ENCODE measurements around the gene LRRC51. TPM values are rescaled to one million over a fixed set of nuclear protein-coding genes. Genes with fewer than 3 reads are reported as not detected.
"Not testable (repeated sequence)": the region's sequence is repeated elsewhere in the genome, so short reads cannot be mapped to it uniquely, and the experiment has no call there.

LRRC51 gene
- total RNA-seq, 2 donors from 2014 or later, result 8.0 to 9.5 TPM

GRCh38 chr11:72140661-72141060 lies 60.0 kb downstream of the LRRC51 start:
- no peaks in the 10 kb centered on the region for H3K9me3 ChIP-seq (ENCODE audit: control insufficient read depth, low read length)
- no peak overlapping the region for H3K9ac ChIP-seq (ENCODE audit: extremely low read depth, low read length, poor library complexity, severe bottlenecking)
- no peak overlapping the region for H3K4me3 ChIP-seq (ENCODE audit: low read length)
- H3K36me3 ChIP-seq (ENCODE audit: control insufficient read depth, insufficient read depth, low read length), result no peaks in the 10 kb centered on the region
- H3K4me1 ChIP-seq (ENCODE audit: control insufficient read depth, insufficient read depth, low read length), result no peaks in the 10 kb centered on the region
- H3K27me3 ChIP-seq (ENCODE audit: control insufficient read depth, insufficient read depth, low read length, poor library complexity, severe bottlenecking), result no peaks in the 10 kb centered on the region
- Mint-ChIP-seq H3K4me1 (no peaks in the 10 kb centered on the region), H3K36me3 (ENCODE audit: low read depth) (no peaks in the 10 kb centered on the region), H3K4me3 (no peak overlapping the region), H3K27ac (no peak overlapping the region), H3K9me3 (no peaks in the 10 kb centered on the region), H3K27me3 (ENCODE audit: insufficient read depth) (peaks cover 21% of the 10 kb centered on the region)
- 90 to 100% methylated on average over 1 to 2 of the region's 2 CpGs for WGBS, 2 experiments (ENCODE audit: insufficient coverage in 1 of 2, insufficient read length in 1 of 2)
- TF ChIP-seq CTCF (conservative IDR thresholded peaks at IDR 0.05), result no peak
- no peak for DNase-seq
- no peak overlapping the region for H3K27ac ChIP-seq (ENCODE audit: low read depth, low read length)

- Histone ChIP-seq H3K9me3 (ENCODE audit: control insufficient read depth, low read length) (no peaks in the 10 kb centered on the region), H3K4me3 (ENCODE audit: low read length) (no peak overlapping the region), H3K4me1 (ENCODE audit: control insufficient read depth, insufficient read depth, low read length) (no peaks in the 10 kb centered on the region), H3K36me3 (ENCODE audit: control insufficient read depth, insufficient read depth, low read length) (no peaks in the 10 kb centered on the region), H3K27ac (ENCODE audit: low read depth, low read length) (no peak overlapping the region), H3K9ac (ENCODE audit: extremely low read depth, low read length, poor library complexity, severe bottlenecking) (no peak overlapping the region), H3K27me3 (ENCODE audit: control insufficient read depth, insufficient read depth, low read length, poor library complexity, severe bottlenecking) (no peaks in the 10 kb centered on the region)
- DNase-seq, result no peak
- TF ChIP-seq CTCF (conservative IDR thresholded peaks at IDR 0.05), result no peak
- Mint-ChIP-seq H3K4me1 (no peaks in the 10 kb centered on the region), H3K27me3 (ENCODE audit: insufficient read depth) (peaks cover 19% of the 10 kb centered on the region), H3K4me3 (no peak overlapping the region), H3K36me3 (ENCODE audit: low read depth) (no peaks in the 10 kb centered on the region), H3K9me3 (no peaks in the 10 kb centered on the region), H3K27ac (no peak overlapping the region)
- WGBS, 2 experiments (ENCODE audit: insufficient coverage in 1 of 2, insufficient read length in 1 of 2), result 65% methylated on average over 3 of the region's 3 CpGs; no CpG with 5 or more reads in 1 of the 2 experiments
Measured at GRCh38 chr11:72141066-72141465, 60.4 kb downstream of the LRRC51 start.

DNA sequence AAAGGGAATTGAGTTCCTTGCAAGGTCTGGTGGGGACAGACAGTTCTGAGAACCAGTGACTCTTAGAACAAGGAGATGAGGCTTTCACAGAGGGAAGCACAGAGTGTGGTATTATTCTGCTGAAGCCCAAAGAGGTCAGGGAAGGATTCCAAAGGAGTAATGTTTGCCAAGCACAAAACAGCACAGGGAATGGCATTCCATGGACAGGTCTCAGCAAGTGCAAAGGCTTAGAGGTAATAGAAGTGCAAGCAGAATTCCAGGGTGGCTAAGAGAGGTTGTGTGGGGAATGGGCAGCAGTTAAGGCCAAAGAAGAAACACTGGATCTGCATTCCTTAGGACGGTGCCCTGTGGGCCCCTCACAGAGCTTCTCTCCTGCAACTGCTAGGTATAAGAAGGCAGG lies 61.4 kb downstream of the LRRC51 start:
- WGBS, 2 experiments (ENCODE audit: insufficient coverage in 1 of 2, insufficient read length in 1 of 2), result 92% methylated on average over 1 of the region's 1 CpG; no CpG with 5 or more reads in 1 of the 2 experiments
- H3K27ac Mint-ChIP-seq; H3K27ac ChIP-seq (ENCODE audit: low read depth, low read length): not testable (repeated sequence)

GRCh38 chr11:72142543-72142942 lies 61.9 kb downstream of the LRRC51 start:
- H3K4me1 ChIP-seq (ENCODE audit: control insufficient read depth, insufficient read depth, low read length); H3K9me3 Mint-ChIP-seq; H3K4me3 Mint-ChIP-seq; H3K9ac ChIP-seq (ENCODE audit: extremely low read depth, low read length, poor library complexity, severe bottlenecking); H3K27ac ChIP-seq (ENCODE audit: low read depth, low read length); H3K36me3 ChIP-seq (ENCODE audit: control insufficient read depth, insufficient read depth, low read length); H3K27ac Mint-ChIP-seq; DNase-seq; H3K27me3 ChIP-seq (ENCODE audit: control insufficient read depth, insufficient read depth, low read length, poor library complexity, severe bottlenecking); H3K4me1 Mint-ChIP-seq; H3K36me3 Mint-ChIP-seq (ENCODE audit: low read depth); H3K9me3 ChIP-seq (ENCODE audit: control insufficient read depth, low read length); H3K4me3 ChIP-seq (ENCODE audit: low read length): not testable (repeated sequence)
- no CpG with 5 or more reads among the region's 1 CpG for WGBS, 2 experiments (ENCODE audit: insufficient coverage in 1 of 2, insufficient read length in 1 of 2)
- H3K27me3 Mint-ChIP-seq (ENCODE audit: insufficient read depth), result peaks cover 24% of the 10 kb centered on the region

More for the DNA sequence above, 61.4 kb downstream of the LRRC51 start:
- H3K4me3 ChIP-seq (ENCODE audit: low read length); H3K36me3 ChIP-seq (ENCODE audit: control insufficient read depth, insufficient read depth, low read length); H3K9me3 ChIP-seq (ENCODE audit: control insufficient read depth, low read length); H3K4me3 Mint-ChIP-seq; H3K36me3 Mint-ChIP-seq (ENCODE audit: low read depth); H3K4me1 Mint-ChIP-seq; H3K9ac ChIP-seq (ENCODE audit: extremely low read depth, low read length, poor library complexity, severe bottlenecking); H3K27me3 ChIP-seq (ENCODE audit: control insufficient read depth, insufficient read depth, low read length, poor library complexity, severe bottlenecking); H3K9me3 Mint-ChIP-seq; DNase-seq; H3K4me1 ChIP-seq (ENCODE audit: control insufficient read depth, insufficient read depth, low read length): not testable (repeated sequence)
- H3K27me3 Mint-ChIP-seq (ENCODE audit: insufficient read depth), result peaks cover 23% of the 10 kb centered on the region

Data from endodermal cell (in vitro differentiated cells).